HEK293 (cell line): ENCODE measurements around the gene SOWAHD.

Source experiments
- GFI1B ChIP-seq: fragments of 450-650 bp; formaldehyde crosslinking; IDR thresholded peaks from 2 replicates; pipeline ENCODE4 v1.5.1; 2016; ENCODE audit warnings: missing biosample characterization, missing genetic modification characterization
- KLF10 ChIP-seq: fragments of 450-650 bp; IDR thresholded peaks from 2 replicates; pipeline ENCODE4 v1.5.1; 2018; ENCODE audit warnings: missing biosample characterization, mild to moderate bottlenecking, missing genetic modification characterization
- KLF7 ChIP-seq: fragments of 450-650 bp; formaldehyde crosslinking; IDR thresholded peaks from 2 replicates; pipeline ENCODE4 v1.5.1; 2016; ENCODE audit warnings: missing biosample characterization, missing genetic modification characterization, borderline replicate concordance
- PRDM1 ChIP-seq: fragments of 450-650 bp; formaldehyde crosslinking; IDR thresholded peaks from 2 replicates; pipeline ENCODE4; 2016; ENCODE audit warnings: missing biosample characterization, missing genetic modification characterization
- ZBTB1 ChIP-seq: fragments of 450-650 bp; formaldehyde crosslinking; IDR thresholded peaks from 2 replicates; pipeline ENCODE4 v1.5.1; 2016; ENCODE audit warnings: missing biosample characterization, missing genetic modification characterization
- ZBTB17 ChIP-seq: fragments of 450-650 bp; formaldehyde crosslinking; IDR thresholded peaks from 2 replicates; pipeline ENCODE4 v1.5.1; 2016; ENCODE audit warnings: missing biosample characterization, missing genetic modification characterization
- ZBTB21 ChIP-seq: fragments of 450-650 bp; formaldehyde crosslinking; IDR thresholded peaks from 2 replicates; pipeline ENCODE4 v1.5.1; 2017; ENCODE audit warnings: missing biosample characterization, missing genetic modification characterization
- ZBTB44 ChIP-seq: fragments of 450-650 bp; IDR thresholded peaks from 2 replicates; pipeline ENCODE4 v1.5.1; 2018; ENCODE audit warnings: missing biosample characterization, mild to moderate bottlenecking, missing genetic modification characterization
- ZBTB7A ChIP-seq: fragments of 450-650 bp; formaldehyde crosslinking; IDR thresholded peaks from 2 replicates; pipeline ENCODE4 v1.5.1; 2016; ENCODE audit warnings: low read depth, missing biosample characterization, missing genetic modification characterization
- ZEB2 ChIP-seq: fragments of 450-650 bp; formaldehyde crosslinking; IDR thresholded peaks from 2 replicates; pipeline ENCODE4 v1.5.1; 2016; ENCODE audit warnings: missing biosample characterization, missing genetic modification characterization
- ZNF121 ChIP-seq: fragments of 450-650 bp; formaldehyde crosslinking; IDR thresholded peaks from 2 replicates; pipeline ENCODE4 v1.5.1; 2016; ENCODE audit warnings: missing biosample characterization, missing genetic modification characterization
- ZNF157 ChIP-seq: fragments of 450-650 bp; formaldehyde crosslinking; IDR thresholded peaks from 2 replicates; pipeline ENCODE4 v1.5.1; 2016; ENCODE audit warnings: missing biosample characterization, missing genetic modification characterization
- ZNF223 ChIP-seq: fragments of 450-650 bp; formaldehyde crosslinking; IDR thresholded peaks from 2 replicates; pipeline ENCODE4 v1.5.1; 2016; ENCODE audit warnings: missing biosample characterization, missing genetic modification characterization
- ZNF248 ChIP-seq: fragments of 450-650 bp; formaldehyde crosslinking; IDR thresholded peaks from 2 replicates; pipeline ENCODE4 v1.5.1; 2017; ENCODE audit warnings: missing biosample characterization, missing genetic modification characterization
- ZNF324 ChIP-seq: fragments of 450-650 bp; formaldehyde crosslinking; IDR thresholded peaks from 2 replicates; pipeline ENCODE4 v1.5.1; 2016; ENCODE audit warnings: missing biosample characterization, missing genetic modification characterization
- ZNF335 ChIP-seq: fragments of 450-650 bp; formaldehyde crosslinking; conservative IDR thresholded peaks from 2 replicates; pipeline ENCODE4 v1.5.1; 2016; ENCODE audit warnings: missing biosample characterization, missing genetic modification characterization
- ZNF341 ChIP-seq: fragments of 450-650 bp; formaldehyde crosslinking; IDR thresholded peaks from 2 replicates; pipeline ENCODE4; 2016; ENCODE audit warnings: low read depth, missing biosample characterization, missing genetic modification characterization
- ZNF350 ChIP-seq: fragments of 450-650 bp; formaldehyde crosslinking; IDR thresholded peaks from 2 replicates; pipeline ENCODE4 v1.5.0; 2017; ENCODE audit warnings: missing biosample characterization, mild to moderate bottlenecking, missing genetic modification characterization
- ZNF391 ChIP-seq: fragments of 450-650 bp; formaldehyde crosslinking; IDR thresholded peaks from 2 replicates; pipeline ENCODE4 v1.5.1; 2016; ENCODE audit warnings: low read depth, missing biosample characterization, missing genetic modification characterization, borderline replicate concordance
- ZNF404 ChIP-seq: fragments of 450-650 bp; formaldehyde crosslinking; IDR thresholded peaks from 2 replicates; pipeline ENCODE4 v1.5.1; 2017; ENCODE audit warnings: missing biosample characterization, missing genetic modification characterization
- ZNF416 ChIP-seq: fragments of 450-650 bp; formaldehyde crosslinking; IDR thresholded peaks from 2 replicates; pipeline ENCODE4 v1.5.1; 2016; ENCODE audit warnings: missing biosample characterization, missing genetic modification characterization
- ZNF48 ChIP-seq: fragments of 450-650 bp; formaldehyde crosslinking; IDR thresholded peaks from 2 replicates; pipeline ENCODE4 v1.5.1; 2016; ENCODE audit warnings: missing biosample characterization, missing genetic modification characterization
- ZNF558 ChIP-seq: fragments of 450-650 bp; formaldehyde crosslinking; IDR thresholded peaks from 2 replicates; pipeline ENCODE4 v1.5.1; 2016; ENCODE audit warnings: missing biosample characterization, missing genetic modification characterization
- ZNF560 ChIP-seq: fragments of 450-650 bp; formaldehyde crosslinking; IDR thresholded peaks from 2 replicates; pipeline ENCODE4 v1.5.1; 2017; ENCODE audit warnings: missing biosample characterization, missing genetic modification characterization, borderline replicate concordance
- ZNF571 ChIP-seq: fragments of 450-650 bp; formaldehyde crosslinking; IDR thresholded peaks from 2 replicates; pipeline ENCODE4 v1.5.0; 2017; ENCODE audit warnings: missing biosample characterization, missing genetic modification characterization
- ZNF600 ChIP-seq: fragments of 450-650 bp; formaldehyde crosslinking; IDR thresholded peaks from 2 replicates; pipeline ENCODE4 v1.5.1; 2016; ENCODE audit warnings: missing biosample characterization, missing genetic modification characterization
- ZNF621 ChIP-seq: fragments of 450-650 bp; formaldehyde crosslinking; IDR thresholded peaks from 2 replicates; pipeline ENCODE4 v1.5.1; 2017; ENCODE audit warnings: missing biosample characterization, missing genetic modification characterization
- ZNF623 ChIP-seq: fragments of 450-650 bp; formaldehyde crosslinking; IDR thresholded peaks from 2 replicates; pipeline ENCODE4 v1.5.1; 2016; ENCODE audit warnings: missing biosample characterization, missing genetic modification characterization
- ZNF629 ChIP-seq: fragments of 450-650 bp; formaldehyde crosslinking; IDR thresholded peaks from 2 replicates; pipeline ENCODE4 v1.5.1; 2017; ENCODE audit warnings: missing biosample characterization, missing genetic modification characterization
- ZNF654 ChIP-seq: fragments of 450-650 bp; formaldehyde crosslinking; IDR thresholded peaks from 2 replicates; pipeline ENCODE4 v1.5.1; 2016; ENCODE audit warnings: low read depth, missing biosample characterization, missing genetic modification characterization
- ZNF660 ChIP-seq: fragments of 450-650 bp; IDR thresholded peaks from 2 replicates; pipeline ENCODE4 v1.5.1; 2018; ENCODE audit warnings: missing biosample characterization, mild to moderate bottlenecking, missing genetic modification characterization
- ZNF791 ChIP-seq: fragments of 450-650 bp; formaldehyde crosslinking; IDR thresholded peaks from 2 replicates; pipeline ENCODE4 v1.5.1; 2016; ENCODE audit warnings: missing biosample characterization, missing genetic modification characterization
- TF ChIP-seq, protein P1 (sequence below): fragments of 450-650 bp; formaldehyde crosslinking; IDR thresholded peaks from 2 replicates; pipeline ENCODE4 v1.5.1; 2016; ENCODE audit warnings: missing biosample characterization, missing genetic modification characterization
- TF ChIP-seq, protein P2 (sequence below): fragments of 450-650 bp; formaldehyde crosslinking; IDR thresholded peaks from 2 replicates; pipeline ENCODE4 v1.5.1; 2016; ENCODE audit warnings: missing biosample characterization, missing genetic modification characterization
- TF ChIP-seq, protein P3 (sequence below): sonication (generic); formaldehyde crosslinking; IDR thresholded peaks from 2 replicates; pipeline ENCODE4 v1.8.1; 2022; ENCODE audit warnings: mild to moderate bottlenecking, moderate library complexity, missing genetic modification reagents

The SOWAHD gene

GRCh38 chrX:119791437-119792231 lies 33.2 kb downstream of the SOWAHD start, which contains the start of gene RPL39 (continued):
- no peak for TF ChIP-seq ZNF621 (tag by site-specific recombination)
- TF ChIP-seq ZNF350 (tag by site-specific recombination): no peak
- TF ChIP-seq ZBTB44 (tag by site-specific recombination): no peak
- TF ChIP-seq ZNF121 (tag by site-specific recombination): no peak
- TF ChIP-seq ZNF560 (tag by site-specific recombination): no peak
- TF ChIP-seq ZBTB21: peak; percentile 69
- no peak for TF ChIP-seq ZNF654 (tag by site-specific recombination)
- TF ChIP-seq KLF7 (tag by site-specific recombination): no peak
- TF ChIP-seq ZNF391 (tag by site-specific recombination): peak; percentile 39; the same call in 1 of the 2 replicates
- no peak for TF ChIP-seq ZBTB1 (tag by site-specific recombination)
- TF ChIP-seq ZBTB17 (tag by site-specific recombination): peak; percentile 81
- no peak for TF ChIP-seq ZNF404
- no peak for TF ChIP-seq ZNF48 (tag by site-specific recombination)
- TF ChIP-seq ZNF558 (tag by site-specific recombination): no peak
- TF ChIP-seq ZNF157: no peak
- TF ChIP-seq ZNF223 (tag by site-specific recombination): no peak
- TF ChIP-seq ZNF600 (tag by site-specific recombination): peak; percentile 95
- TF ChIP-seq ZNF416 (tag by site-specific recombination): no peak
- TF ChIP-seq, protein P1, sequence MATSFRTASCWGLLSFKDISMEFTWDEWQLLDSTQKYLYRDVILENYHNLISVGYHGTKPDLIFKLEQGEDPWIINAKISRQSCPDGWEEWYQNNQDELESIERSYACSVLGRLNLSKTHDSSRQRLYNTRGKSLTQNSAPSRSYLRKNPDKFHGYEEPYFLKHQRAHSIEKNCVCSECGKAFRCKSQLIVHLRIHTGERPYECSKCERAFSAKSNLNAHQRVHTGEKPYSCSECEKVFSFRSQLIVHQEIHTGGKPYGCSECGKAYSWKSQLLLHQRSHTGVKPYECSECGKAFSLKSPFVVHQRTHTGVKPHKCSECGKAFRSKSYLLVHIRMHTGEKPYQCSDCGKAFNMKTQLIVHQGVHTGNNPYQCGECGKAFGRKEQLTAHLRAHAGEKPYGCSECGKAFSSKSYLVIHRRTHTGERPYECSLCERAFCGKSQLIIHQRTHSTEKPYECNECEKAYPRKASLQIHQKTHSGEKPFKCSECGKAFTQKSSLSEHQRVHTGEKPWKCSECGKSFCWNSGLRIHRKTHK (tag by site-specific recombination): no peak
- TF ChIP-seq ZNF623 (tag by site-specific recombination): no peak
- no peak for TF ChIP-seq KLF10 (tag by site-specific recombination)
- TF ChIP-seq, protein P2, sequence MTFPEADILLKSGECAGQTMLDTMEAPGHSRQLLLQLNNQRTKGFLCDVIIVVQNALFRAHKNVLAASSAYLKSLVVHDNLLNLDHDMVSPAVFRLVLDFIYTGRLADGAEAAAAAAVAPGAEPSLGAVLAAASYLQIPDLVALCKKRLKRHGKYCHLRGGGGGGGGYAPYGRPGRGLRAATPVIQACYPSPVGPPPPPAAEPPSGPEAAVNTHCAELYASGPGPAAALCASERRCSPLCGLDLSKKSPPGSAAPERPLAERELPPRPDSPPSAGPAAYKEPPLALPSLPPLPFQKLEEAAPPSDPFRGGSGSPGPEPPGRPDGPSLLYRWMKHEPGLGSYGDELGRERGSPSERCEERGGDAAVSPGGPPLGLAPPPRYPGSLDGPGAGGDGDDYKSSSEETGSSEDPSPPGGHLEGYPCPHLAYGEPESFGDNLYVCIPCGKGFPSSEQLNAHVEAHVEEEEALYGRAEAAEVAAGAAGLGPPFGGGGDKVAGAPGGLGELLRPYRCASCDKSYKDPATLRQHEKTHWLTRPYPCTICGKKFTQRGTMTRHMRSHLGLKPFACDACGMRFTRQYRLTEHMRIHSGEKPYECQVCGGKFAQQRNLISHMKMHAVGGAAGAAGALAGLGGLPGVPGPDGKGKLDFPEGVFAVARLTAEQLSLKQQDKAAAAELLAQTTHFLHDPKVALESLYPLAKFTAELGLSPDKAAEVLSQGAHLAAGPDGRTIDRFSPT (tag by site-specific recombination): peak; percentile 57; the same call in 1 of the 2 replicates
- peak; percentile 22; the same call in 1 of the 2 replicates for TF ChIP-seq ZBTB7A
- no peak for TF ChIP-seq ZNF791 (tag by site-specific recombination)
- no peak for TF ChIP-seq PRDM1 (tag by site-specific recombination)
- TF ChIP-seq ZNF571 (tag by site-specific recombination): no peak
- TF ChIP-seq ZNF341: peak; percentile 83
- peak; percentile 66; the same call in 1 of the 2 replicates for TF ChIP-seq ZNF660 (tag by site-specific recombination)
- TF ChIP-seq ZNF629 (tag by site-specific recombination): peak; percentile 84
- peak; percentile 90 for TF ChIP-seq ZNF335 (tag by site-specific recombination)
- TF ChIP-seq ZNF248 (tag by site-specific recombination): no peak
- TF ChIP-seq, protein P3, sequence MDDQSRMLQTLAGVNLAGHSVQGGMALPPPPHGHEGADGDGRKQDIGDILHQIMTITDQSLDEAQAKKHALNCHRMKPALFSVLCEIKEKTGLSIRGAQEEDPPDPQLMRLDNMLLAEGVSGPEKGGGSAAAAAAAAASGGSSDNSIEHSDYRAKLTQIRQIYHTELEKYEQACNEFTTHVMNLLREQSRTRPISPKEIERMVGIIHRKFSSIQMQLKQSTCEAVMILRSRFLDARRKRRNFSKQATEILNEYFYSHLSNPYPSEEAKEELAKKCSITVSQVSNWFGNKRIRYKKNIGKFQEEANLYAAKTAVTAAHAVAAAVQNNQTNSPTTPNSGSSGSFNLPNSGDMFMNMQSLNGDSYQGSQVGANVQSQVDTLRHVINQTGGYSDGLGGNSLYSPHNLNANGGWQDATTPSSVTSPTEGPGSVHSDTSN: peak; percentile 39; the same call in 1 of the 2 replicates
- no peak for TF ChIP-seq ZNF324 (tag by site-specific recombination)
- TF ChIP-seq ZEB2: peak; percentile 74
- TF ChIP-seq GFI1B: no peak
